A549 (cell line): Measurements from ENCODE around the gene ITGAL. TPM values are rescaled to one million over a fixed set of nuclear protein-coding genes. Genes with fewer than 3 reads are reported as not detected.

Experiments used
- ATAC-seq, 2 experiments: fragments of 200-7000 bp in 1 of 2; fragments of >200 bp in 1 of 2; cut with Nextera tagmentation in 1 of 2; cut with Tn5 transposase in 1 of 2; 3 replicates each; pipeline versions ENCODE4 v1.8.0 to v1.9.1; 2018 to 2020; ENCODE audit warnings: mild to moderate bottlenecking in 1 of 2, moderate library complexity in 1 of 2
- CTCF ChIA-PET: fragments of 300-600 bp; sonication (Branson Sonifier 250); formaldehyde crosslinking; extraction: SDS; loops from one replicate; lab custom pipeline; 2021; ENCODE audit warnings: antibody characterized with exemption, inconsistent platforms; lab: Yijun Ruan, JAX
- POLR2A ChIA-PET: fragments of 350-600 bp; formaldehyde crosslinking; extraction: SDS; loops from one replicate; lab custom pipeline; 2021; ENCODE audit warnings: antibody characterized with exemption, inconsistent platforms; lab: Yijun Ruan, JAX
- DNase-seq, 2 experiments: peaks; one replicate each; pipeline versions ENCODE4 v3.0.0 to v3.0.0-alpha.2; 2011 to 2016; ENCODE audit warnings: low read depth in 1 of 2, low spot score in 1 of 2
- FAIRE-seq: peaks from 2 replicates; lab custom pipeline; 2011; peaks lifted over from hg19 to GRCh38; lab: Jason Lieb, UNC
- H3K27ac ChIP-seq, 2 experiments: fragments of >200 bp; sonication (Bioruptor Twin); formaldehyde crosslinking; 3 replicates each; pipeline ENCODE4 v1.5.1; 2016 to 2017
- H3K4me1 ChIP-seq: fragments of >200 bp; sonication (Bioruptor Twin); formaldehyde crosslinking; 3 replicates; pipeline ENCODE4 v1.6.1; 2016
- H3K4me2 ChIP-seq: fragments of >200 bp; sonication (Bioruptor Twin); formaldehyde crosslinking; 3 replicates; pipeline ENCODE4 v1.6.1; 2016
- H3K4me3 ChIP-seq: fragments of >200 bp; sonication (Bioruptor Twin); formaldehyde crosslinking; 3 replicates; pipeline ENCODE4 v1.5.1; 2016
- H3K9me3 ChIP-seq: fragments of >200 bp; sonication (Bioruptor Twin); formaldehyde crosslinking; 3 replicates; pipeline ENCODE4 v1.6.1; 2016
- BHLHE40 ChIP-seq: IDR thresholded peaks from 2 replicates; pipeline ENCODE4 v1.6.1; 2012; ENCODE audit warnings: low read depth, low read length, inconsistent platforms
- CHD2 ChIP-seq: fragments of 150-350 bp; IDR thresholded peaks from 2 replicates; pipeline ENCODE4 v1.6.1; 2014; ENCODE audit warnings: low read length; ENCODE audit not compliant: partially characterized antibody
- KDM5A ChIP-seq: fragments of 200-600 bp; sonication (generic); IDR thresholded peaks from 2 replicates; pipeline ENCODE4 v1.6.1; 2016; ENCODE audit warnings: antibody characterized with exemption, mild to moderate bottlenecking
- MAZ ChIP-seq: fragments of 150-350 bp; IDR thresholded peaks from 2 replicates; pipeline ENCODE4 v1.6.1; 2014; ENCODE audit warnings: antibody characterized with exemption, low read depth, low read length, borderline replicate concordance
- MYC ChIP-seq: IDR thresholded peaks from 2 replicates; pipeline ENCODE4 v1.6.1; 2012; ENCODE audit warnings: mild to moderate bottlenecking, inconsistent platforms, low read length, improper control_type of control experiment, borderline replicate concordance
- NPAS2 ChIP-seq: fragments of 250-450 bp; sonication (Bioruptor Pico); IDR thresholded peaks from 2 replicates; pipeline ENCODE4 v1.8.0; 2022; ENCODE audit warnings: mild to moderate bottlenecking, moderate library complexity, borderline replicate concordance
- NR3C1 ChIP-seq: fragments of >200 bp; sonication (Bioruptor Twin); formaldehyde crosslinking; IDR thresholded peaks from 3 replicates; pipeline ENCODE4 v1.6.1; 2017
- SREBF2 ChIP-seq: fragments of 450-650 bp; IDR thresholded peaks from 2 replicates; pipeline ENCODE4 v1.6.1; 2014; ENCODE audit warnings: mild to moderate bottlenecking, moderate library complexity
- ZC3H11A ChIP-seq: fragments of 450-650 bp; IDR thresholded peaks from 2 replicates; pipeline ENCODE4 v1.6.1; 2014; ENCODE audit warnings: antibody characterized with exemption, mild to moderate bottlenecking
- ZNF302 ChIP-seq: fragments of 250-450 bp; sonication (Bioruptor Pico); IDR thresholded peaks from 2 replicates; pipeline ENCODE4 v1.9.0; 2021; ENCODE audit warnings: inconsistent platforms, mild to moderate bottlenecking, moderate library complexity
- WGBS: methylation state at CpG from one replicate; pipeline ENCODE4 v1.1.6; 2017; ENCODE audit errors: missing lambda C conversion rate; 5-methylcytosine and 5-hydroxymethylcytosine counted together
- polyA plus RNA-seq, 4 experiments: library from polyadenylated mRNA; depleted of rRNA in 3 of 4; stranded (reverse); fragments of >200 nt; fragmentation: RNase III in 1 of 4; extraction: RNeasy Plus Mini Kit Qiagen cat#74134 plus additional on column Dnase treatment in 1 of 4; gene quantifications; 2 replicates in 3 of 4; 3 replicates in 1 of 4; pipeline ENCODE4 v1.2.3, GENCODE V29; 2011 to 2017
- TF ChIP-seq, protein P1 (sequence below): fragments of >200 bp; sonication (Bioruptor Twin); formaldehyde crosslinking; IDR thresholded peaks from 3 replicates; pipeline ENCODE4 v1.5.1; 2016
- TF ChIP-seq, protein P2 (sequence below): fragments of 200-600 bp; sonication (generic); IDR thresholded peaks from 2 replicates; pipeline ENCODE4 v1.6.1; 2016; ENCODE audit warnings: antibody characterized with exemption, mild to moderate bottlenecking, moderate library complexity
- TF ChIP-seq, protein P3 (sequence below): IDR thresholded peaks from 2 replicates; pipeline ENCODE4 v1.6.1; 2012; ENCODE audit warnings: low read depth, borderline replicate concordance

Gene ITGAL
- polyA plus RNA-seq, 2 of the 4 experiments (the other 2 are of a cell fraction) = 0.17 to 0.94 TPM

DNA sequence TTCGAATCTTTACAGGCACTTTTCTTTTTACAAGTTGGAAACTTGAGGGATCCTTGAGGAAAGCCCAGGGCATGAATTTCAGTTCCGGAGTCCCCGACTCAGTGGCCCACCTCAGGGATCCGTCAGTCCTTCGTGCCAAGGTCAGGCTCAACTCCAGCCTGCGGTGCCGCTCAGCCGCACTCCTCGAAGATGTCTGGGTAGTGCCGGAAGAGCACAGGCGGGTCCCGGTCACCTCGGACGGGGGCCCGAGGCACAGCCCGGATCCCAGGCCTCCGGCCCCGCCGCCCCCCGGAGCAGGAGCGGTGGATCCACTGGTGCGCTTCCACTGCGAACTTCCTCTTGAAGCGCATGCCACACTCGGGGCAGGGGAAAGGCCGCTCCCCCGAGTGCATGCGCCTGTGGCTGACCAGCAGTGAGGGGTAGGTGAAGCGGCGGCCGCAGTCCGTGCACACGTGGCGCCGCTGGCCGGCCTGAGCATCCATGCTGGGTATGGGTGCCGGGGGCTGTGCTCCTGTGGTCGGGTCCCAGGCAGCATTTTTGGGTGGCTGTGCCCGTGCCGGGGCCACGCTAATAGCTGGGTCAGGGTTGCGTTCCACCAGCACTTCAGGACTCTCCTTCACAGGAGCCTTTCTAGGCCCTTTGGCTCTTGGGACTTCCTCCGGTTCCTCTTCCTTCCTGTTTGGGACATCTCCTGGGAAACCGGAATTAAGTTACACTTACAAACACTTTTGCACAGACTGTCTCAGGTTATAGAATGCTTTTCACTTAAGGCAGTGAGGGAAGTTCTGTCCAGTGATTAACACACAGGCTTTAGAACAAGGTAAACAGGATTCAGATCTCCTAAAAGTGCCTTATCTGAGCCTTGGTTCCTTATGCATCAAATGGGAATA is 97.4 kb downstream of the ITGAL start:
- no peak for ATAC-seq
- TF ChIP-seq, protein P1, sequence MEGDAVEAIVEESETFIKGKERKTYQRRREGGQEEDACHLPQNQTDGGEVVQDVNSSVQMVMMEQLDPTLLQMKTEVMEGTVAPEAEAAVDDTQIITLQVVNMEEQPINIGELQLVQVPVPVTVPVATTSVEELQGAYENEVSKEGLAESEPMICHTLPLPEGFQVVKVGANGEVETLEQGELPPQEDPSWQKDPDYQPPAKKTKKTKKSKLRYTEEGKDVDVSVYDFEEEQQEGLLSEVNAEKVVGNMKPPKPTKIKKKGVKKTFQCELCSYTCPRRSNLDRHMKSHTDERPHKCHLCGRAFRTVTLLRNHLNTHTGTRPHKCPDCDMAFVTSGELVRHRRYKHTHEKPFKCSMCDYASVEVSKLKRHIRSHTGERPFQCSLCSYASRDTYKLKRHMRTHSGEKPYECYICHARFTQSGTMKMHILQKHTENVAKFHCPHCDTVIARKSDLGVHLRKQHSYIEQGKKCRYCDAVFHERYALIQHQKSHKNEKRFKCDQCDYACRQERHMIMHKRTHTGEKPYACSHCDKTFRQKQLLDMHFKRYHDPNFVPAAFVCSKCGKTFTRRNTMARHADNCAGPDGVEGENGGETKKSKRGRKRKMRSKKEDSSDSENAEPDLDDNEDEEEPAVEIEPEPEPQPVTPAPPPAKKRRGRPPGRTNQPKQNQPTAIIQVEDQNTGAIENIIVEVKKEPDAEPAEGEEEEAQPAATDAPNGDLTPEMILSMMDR = no peak
- no peak for TF ChIP-seq CHD2
- TF ChIP-seq KDM5A = no peak
- TF ChIP-seq MAZ = no peak
- TF ChIP-seq SREBF2 = no peak
- TF ChIP-seq BHLHE40 = no peak
- TF ChIP-seq NR3C1 = no peak
- TF ChIP-seq ZNF302 = no peak
- no peak for TF ChIP-seq MYC
- TF ChIP-seq NPAS2 (CRISPR knock-in tag) = no peak
- TF ChIP-seq, protein P2, sequence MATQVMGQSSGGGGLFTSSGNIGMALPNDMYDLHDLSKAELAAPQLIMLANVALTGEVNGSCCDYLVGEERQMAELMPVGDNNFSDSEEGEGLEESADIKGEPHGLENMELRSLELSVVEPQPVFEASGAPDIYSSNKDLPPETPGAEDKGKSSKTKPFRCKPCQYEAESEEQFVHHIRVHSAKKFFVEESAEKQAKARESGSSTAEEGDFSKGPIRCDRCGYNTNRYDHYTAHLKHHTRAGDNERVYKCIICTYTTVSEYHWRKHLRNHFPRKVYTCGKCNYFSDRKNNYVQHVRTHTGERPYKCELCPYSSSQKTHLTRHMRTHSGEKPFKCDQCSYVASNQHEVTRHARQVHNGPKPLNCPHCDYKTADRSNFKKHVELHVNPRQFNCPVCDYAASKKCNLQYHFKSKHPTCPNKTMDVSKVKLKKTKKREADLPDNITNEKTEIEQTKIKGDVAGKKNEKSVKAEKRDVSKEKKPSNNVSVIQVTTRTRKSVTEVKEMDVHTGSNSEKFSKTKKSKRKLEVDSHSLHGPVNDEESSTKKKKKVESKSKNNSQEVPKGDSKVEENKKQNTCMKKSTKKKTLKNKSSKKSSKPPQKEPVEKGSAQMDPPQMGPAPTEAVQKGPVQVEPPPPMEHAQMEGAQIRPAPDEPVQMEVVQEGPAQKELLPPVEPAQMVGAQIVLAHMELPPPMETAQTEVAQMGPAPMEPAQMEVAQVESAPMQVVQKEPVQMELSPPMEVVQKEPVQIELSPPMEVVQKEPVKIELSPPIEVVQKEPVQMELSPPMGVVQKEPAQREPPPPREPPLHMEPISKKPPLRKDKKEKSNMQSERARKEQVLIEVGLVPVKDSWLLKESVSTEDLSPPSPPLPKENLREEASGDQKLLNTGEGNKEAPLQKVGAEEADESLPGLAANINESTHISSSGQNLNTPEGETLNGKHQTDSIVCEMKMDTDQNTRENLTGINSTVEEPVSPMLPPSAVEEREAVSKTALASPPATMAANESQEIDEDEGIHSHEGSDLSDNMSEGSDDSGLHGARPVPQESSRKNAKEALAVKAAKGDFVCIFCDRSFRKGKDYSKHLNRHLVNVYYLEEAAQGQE = no peak
- POLR2A ChIA-PET = interaction anchor here (2.7 kb wide), 1 partner anchor 12 kb away, joined by 44 read pairs; the partner anchor contains the start of gene ZNF764
- H3K9me3 ChIP-seq = no peaks in the 10 kb centered on the region
- WGBS = 96% methylated on average over 16 of the region's 44 CpGs
- no peak for FAIRE-seq
- H3K27ac ChIP-seq = peak overlapping the region in 1 of 2 experiments; percentile 28; a peak in 3 of 6 replicates
- CTCF ChIA-PET = interaction anchor here (1.0 to 2.8 kb wide), 4 partner anchors 12 to 59 kb away, joined by 5 to 14 read pairs (median 9); partner anchors contain the start of gene ZNF764
- H3K4me2 ChIP-seq = no peak overlapping the region
- peaks cover 42% of the 10 kb centered on the region for H3K4me1 ChIP-seq
- no peak overlapping the region for H3K4me3 ChIP-seq
- DNase-seq = no peak

DNA sequence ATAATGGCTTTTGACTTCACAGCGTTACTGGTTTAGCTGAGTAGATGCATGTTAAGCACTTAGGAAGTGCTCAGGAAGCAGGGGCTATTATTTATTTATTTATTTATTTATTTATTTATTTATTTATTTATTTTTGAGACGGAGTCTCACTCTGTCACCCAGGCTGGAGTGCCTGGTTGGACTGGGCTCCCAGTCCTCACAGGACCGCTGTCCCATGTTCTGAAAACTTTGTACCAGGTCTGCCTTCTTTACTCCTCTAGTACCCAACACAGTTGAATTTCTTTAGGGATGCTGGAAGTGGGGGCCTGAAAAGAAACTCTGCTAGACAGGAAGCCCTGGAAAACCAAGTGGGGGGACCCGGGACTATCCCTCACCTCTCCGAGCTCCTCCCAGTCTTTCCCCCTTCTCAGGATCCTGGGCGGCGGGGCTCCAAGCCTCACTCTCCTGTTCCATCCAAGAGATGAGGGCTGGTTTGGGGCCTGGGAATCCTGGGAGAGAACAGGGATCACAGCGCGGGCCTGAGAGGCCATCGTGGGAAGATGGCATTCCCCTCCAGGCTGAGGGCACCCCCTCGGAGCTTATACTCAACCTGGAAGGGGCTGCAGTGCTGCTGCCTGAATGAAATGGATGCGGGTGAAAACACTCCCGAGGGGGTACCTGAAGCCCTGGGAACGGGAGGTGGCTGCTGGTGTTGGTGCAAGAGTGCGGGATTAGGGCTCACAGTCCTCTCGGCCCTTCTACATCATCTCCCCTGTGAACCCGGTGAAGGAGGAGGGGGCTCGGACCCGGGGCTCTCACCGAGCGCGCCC is 98.3 kb downstream of the ITGAL start:
- ATAC-seq (peak in 1 of 2 experiments; percentile 1; a peak in 2 of 6 replicates), FAIRE-seq (no peak), DNase-seq (no peak)
- WGBS = 64% methylated on average over 16 of the region's 22 CpGs
- POLR2A ChIA-PET = interaction anchor here (0.7 to 2.7 kb wide), 3 partner anchors 13 to 119 kb away, joined by 4 to 44 read pairs (median 6); partner anchors contain the start of gene ZNF764
- Histone ChIP-seq H3K4me1 (peaks cover 42% of the 10 kb centered on the region), H3K4me3 (peak overlapping the region; percentile 53), H3K27ac (peak overlapping the region; percentile 87 to 98), H3K4me2 (peak overlapping the region; percentile 90), H3K9me3 (no peaks in the 10 kb centered on the region)
- TF ChIP-seq NR3C1 = no peak
- TF ChIP-seq, protein P3, sequence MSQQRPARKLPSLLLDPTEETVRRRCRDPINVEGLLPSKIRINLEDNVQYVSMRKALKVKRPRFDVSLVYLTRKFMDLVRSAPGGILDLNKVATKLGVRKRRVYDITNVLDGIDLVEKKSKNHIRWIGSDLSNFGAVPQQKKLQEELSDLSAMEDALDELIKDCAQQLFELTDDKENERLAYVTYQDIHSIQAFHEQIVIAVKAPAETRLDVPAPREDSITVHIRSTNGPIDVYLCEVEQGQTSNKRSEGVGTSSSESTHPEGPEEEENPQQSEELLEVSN = no peak
- no peak for TF ChIP-seq CHD2
- no peak for TF ChIP-seq MAZ
- peak; percentile 99 for TF ChIP-seq ZC3H11A
- TF ChIP-seq, protein P2 = peak; percentile 51; the same call in 1 of the 2 replicates
- CTCF ChIA-PET = interaction anchor here (1.0 to 2.8 kb wide), 6 partner anchors 9 to 58 kb away, joined by 3 to 14 read pairs (median 6); partner anchors contain the start of gene ZNF764
